Smooth muscle cell of the brain vasculature (primary cell): ENCODE results near the gene CCDC30.

ENCODE experiments used
- DNase-seq: peaks from one replicate; pipeline ENCODE4 v3.0.0-alpha.2; 2012; ENCODE audit warnings: low read depth, low spot score

The CCDC30 gene

DNA sequence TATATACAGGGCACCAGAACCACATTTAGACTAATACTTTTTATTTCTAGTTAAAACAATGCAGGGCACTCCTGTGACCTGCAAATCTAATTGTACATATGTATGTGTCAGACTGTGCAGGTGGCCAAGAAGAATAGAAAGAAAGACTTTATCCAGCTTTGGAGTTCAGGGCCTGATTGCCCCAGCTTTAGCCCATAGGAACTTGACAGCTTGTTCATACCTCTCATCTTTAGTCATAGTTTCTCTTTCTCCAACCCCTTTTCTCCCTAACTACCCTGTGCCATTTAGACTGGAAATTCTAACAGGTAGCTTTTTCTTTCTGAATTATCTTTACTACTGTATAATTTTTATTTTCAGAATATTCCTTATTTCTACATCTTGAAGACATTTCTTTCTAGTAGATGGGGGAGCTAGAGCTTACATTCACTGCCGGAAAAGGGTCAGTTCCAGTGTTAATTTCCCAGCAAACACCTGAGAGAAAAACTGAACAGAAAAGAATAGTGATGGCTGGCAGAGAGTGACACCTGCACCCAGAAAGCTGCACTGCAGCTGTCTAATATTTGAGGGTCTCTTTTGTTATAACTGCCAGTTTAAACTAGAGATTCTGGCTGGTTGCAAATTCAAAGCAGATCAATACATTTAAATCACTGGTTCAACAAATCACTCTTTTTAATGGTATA is 227.5 kb downstream of the CCDC30 start:
- DNase-seq: no peak

DNA sequence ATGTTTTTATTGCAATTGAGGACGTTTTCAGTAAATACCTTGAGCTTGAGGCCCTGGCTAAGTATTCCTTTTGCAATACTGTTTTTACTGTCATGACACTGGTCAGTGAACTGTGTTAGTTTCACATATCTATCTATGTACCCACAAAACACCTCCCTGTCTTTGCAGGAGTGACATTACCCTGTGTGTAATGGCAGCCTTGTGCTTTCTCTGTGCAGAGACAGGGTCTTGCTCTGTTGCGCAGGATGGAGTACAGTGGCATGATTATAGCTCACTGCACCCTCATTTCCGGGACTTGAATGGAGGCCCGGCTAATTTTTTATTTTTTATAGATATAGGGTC is 228.0 kb downstream of the CCDC30 start:
- DNase-seq: no peak

- no peak for DNase-seq
Observed at GRCh38 chr1:42692461-42692860, 229.4 kb downstream of the CCDC30 start.

DNA sequence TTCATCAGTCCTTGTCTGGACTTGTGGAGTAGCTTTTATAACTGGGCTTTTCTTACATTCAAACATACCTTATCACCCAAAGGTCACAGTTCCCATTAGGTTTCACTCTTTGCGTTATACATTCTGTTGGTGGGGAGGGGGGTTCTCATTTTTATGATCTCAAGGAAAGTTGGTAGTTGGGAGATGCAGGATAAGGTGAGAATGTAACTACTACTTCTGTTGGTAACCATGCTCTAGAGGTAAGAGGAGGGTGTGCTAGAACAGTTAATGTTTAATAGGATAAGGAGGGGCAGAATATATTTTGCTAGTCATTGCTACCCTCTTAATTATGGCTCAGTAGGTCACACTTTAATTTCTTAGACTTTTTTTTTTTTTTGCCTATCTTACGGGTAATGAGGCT is 229.8 kb downstream of the CCDC30 start:
- DNase-seq: no peak

DNA sequence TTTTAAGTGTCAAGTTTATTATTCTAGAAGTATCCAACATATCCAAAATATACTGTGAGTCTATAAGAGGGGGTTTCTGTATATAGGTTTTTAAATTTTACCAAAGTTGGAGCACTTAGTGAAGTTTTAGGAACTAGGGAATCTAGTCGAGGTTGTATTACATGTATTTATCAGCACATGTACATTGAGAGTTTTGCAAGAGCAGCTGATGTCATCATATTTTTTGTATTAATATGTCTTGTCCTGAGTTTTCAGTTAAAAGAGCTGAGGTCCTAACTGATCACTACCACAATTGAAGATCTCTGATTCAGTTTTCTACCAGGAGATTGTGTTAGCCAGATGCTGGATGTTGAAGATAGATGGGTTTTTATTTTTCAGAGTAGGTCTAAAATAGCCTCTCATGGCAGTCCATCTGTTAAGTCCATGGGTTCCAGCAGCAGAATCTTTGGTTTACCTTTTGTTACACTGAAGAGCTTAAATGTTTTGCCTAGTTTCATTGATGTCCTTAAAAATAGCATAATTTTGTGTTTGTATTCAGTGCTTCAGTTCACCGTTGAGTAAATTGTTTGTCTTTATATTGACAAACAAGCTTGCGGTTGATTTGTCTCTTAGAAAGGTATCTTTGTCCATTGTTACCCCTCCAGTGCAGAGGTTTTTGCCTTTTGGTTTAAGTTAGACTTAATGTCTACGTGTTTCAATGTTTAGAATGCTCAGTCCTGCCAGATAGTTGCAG is 235.2 kb downstream of the CCDC30 start:
- DNase-seq: no peak

GRCh38 chr1:42700006-42700405 is 236.9 kb downstream of the CCDC30 start:
- no peak for DNase-seq

DNA sequence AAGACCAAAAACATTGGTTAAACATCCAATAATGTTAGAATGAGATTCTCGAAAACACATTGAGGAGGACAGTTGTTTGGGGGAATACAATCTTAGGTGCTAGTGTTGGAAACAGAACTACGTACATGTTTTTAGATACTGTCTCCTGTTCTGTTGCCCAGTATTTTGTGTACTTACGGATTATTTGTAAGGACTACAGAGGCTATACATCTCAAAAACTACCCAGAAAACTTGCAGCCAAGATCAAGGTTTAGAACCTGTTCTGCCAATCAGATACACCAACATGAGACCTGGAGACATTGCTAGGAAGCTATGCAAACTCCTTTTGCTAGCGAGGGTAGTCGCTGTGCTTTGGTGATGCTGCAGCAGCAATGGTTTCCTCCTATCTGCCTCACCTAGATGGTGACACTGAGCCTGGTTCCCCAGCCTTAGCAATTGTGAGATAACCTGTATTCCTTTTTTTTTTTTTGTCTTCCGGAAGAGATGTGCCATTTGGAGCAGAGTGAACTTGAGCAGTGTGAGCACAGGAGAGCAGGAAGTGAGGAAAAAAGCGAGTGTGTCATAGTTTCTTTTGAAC is 240.9 kb downstream of the CCDC30 start:
- DNase-seq: no peak
